T-helper 17 cell (primary cell): ENCODE data around the gene PKN1. TPM values are rescaled to one million over a fixed set of nuclear protein-coding genes. Genes with fewer than 3 reads are reported as not detected.

ENCODE experiments used
- ATAC-seq: fragments of 150-1000 bp; cut with Tn5 transposase; 2 replicates; pipeline ENCODE4 v1.10.0; 2021; ENCODE audit warnings: mild to moderate bottlenecking, moderate library complexity
- DNase-seq, 3 donors: peaks; one replicate each; pipeline versions ENCODE4 v3.0.0 to v3.0.0-alpha.2; 2020 to 2021
- H3K9me3 ChIP-seq: one replicate; pipeline ENCODE4 v1.7.0; 2013; ENCODE audit warnings: low read length, mild to moderate bottlenecking; ENCODE audit not compliant: control insufficient read depth, poor library complexity, severe bottlenecking
- H3K27ac Mint-ChIP-seq: one replicate; pipeline ENCODE4 v1.8.0; 2022; ENCODE audit warnings: mild to moderate bottlenecking, moderate library complexity, mixed read lengths
- H3K27me3 Mint-ChIP-seq: one replicate; pipeline ENCODE4 v1.8.0; 2022; ENCODE audit warnings: mixed read lengths
- H3K36me3 Mint-ChIP-seq: one replicate; pipeline ENCODE4 v1.8.0; 2022; ENCODE audit warnings: low read depth, mixed read lengths
- H3K4me1 Mint-ChIP-seq: one replicate; pipeline ENCODE4 v1.8.0; 2022; ENCODE audit warnings: mild to moderate bottlenecking, mixed read lengths
- H3K4me3 Mint-ChIP-seq: one replicate; pipeline ENCODE4 v1.8.0; 2022; ENCODE audit warnings: mild to moderate bottlenecking, moderate library complexity, mixed read lengths
- total RNA-seq, 4 donors: library from RNA in 2 of 4; stranded (reverse) in 2 of 4; gene quantifications; one replicate each; pipeline ENCODE4 v1.2.3 and lab custom pipeline; 2022 to 2026

The PKN1 gene
- total RNA-seq, 2 donors from 2014 or later = 163 to 202 TPM

GRCh38 chr19:14471436-14472187 lies 38.5 kb downstream of the PKN1 start:
- no peaks in the 10 kb centered on the region for H3K9me3 ChIP-seq
- Mint-ChIP-seq H3K36me3 (peaks cover under 1% of the 10 kb centered on the region), H3K4me3 (peak overlapping the region; percentile 80), H3K27ac (no peak overlapping the region), H3K27me3 (peaks cover 16% of the 10 kb centered on the region), H3K4me1 (peaks cover 28% of the 10 kb centered on the region)
- DNase-seq (no peak), ATAC-seq (no peak)

- DNase-seq (peak; percentile 72 to 89 (median 75)), ATAC-seq (peak; percentile 78)
- Mint-ChIP-seq H3K27ac (no peak overlapping the region), H3K4me3 (peak overlapping the region; percentile 80), H3K27me3 (peaks cover 16% of the 10 kb centered on the region), H3K4me1 (peaks cover 31% of the 10 kb centered on the region), H3K36me3 (peaks cover 2% of the 10 kb centered on the region)
- no peaks in the 10 kb centered on the region for H3K9me3 ChIP-seq
These were observed 39.3 kb downstream of the PKN1 start for GRCh38 chr19:14472202-14472938.

GRCh38 chr19:14473073-14473977 lies 40.2 kb downstream of the PKN1 start:
- Mint-ChIP-seq H3K36me3 (peaks cover 5% of the 10 kb centered on the region), H3K27me3 (peaks cover 16% of the 10 kb centered on the region), H3K4me3 (peak overlapping the region; percentile 80), H3K27ac (no peak overlapping the region), H3K4me1 (peaks cover 31% of the 10 kb centered on the region)
- H3K9me3 ChIP-seq = no peaks in the 10 kb centered on the region
- no peak for ATAC-seq
- no peak for DNase-seq

- Mint-ChIP-seq H3K4me1 (peaks cover 31% of the 10 kb centered on the region), H3K27me3 (peaks cover 16% of the 10 kb centered on the region), H3K4me3 (peak overlapping the region; percentile 80), H3K27ac (peak overlapping the region; percentile 11), H3K36me3 (peaks cover 5% of the 10 kb centered on the region)
- no peak for ATAC-seq
- H3K9me3 ChIP-seq = no peaks in the 10 kb centered on the region
- no peak for DNase-seq
These were observed 41.0 kb downstream of the PKN1 start for GRCh38 chr19:14473978-14474578.

GRCh38 chr19:14474827-14475226 lies 41.7 kb downstream of the PKN1 start:
- H3K4me1 Mint-ChIP-seq = peaks cover 31% of the 10 kb centered on the region
- peaks cover 16% of the 10 kb centered on the region for H3K27me3 Mint-ChIP-seq
- H3K36me3 Mint-ChIP-seq = peaks cover 5% of the 10 kb centered on the region
- peak overlapping the region; percentile 80 for H3K4me3 Mint-ChIP-seq
- DNase-seq (no peak), ATAC-seq (no peak)
- H3K27ac Mint-ChIP-seq = peak overlapping the region; percentile 43
- H3K9me3 ChIP-seq = no peaks in the 10 kb centered on the region

GRCh38 chr19:14475251-14476073 lies 42.4 kb downstream of the PKN1 start, which contains the start of gene PTGER1:
TSS of gene PTGER1 (minus strand) at chr19:14475354. CDS start at chr19:14474320, 1,034 bp downstream.
- no peaks in the 10 kb centered on the region for H3K9me3 ChIP-seq
- DNase-seq (no peak), ATAC-seq (peak; percentile 27)
- H3K27me3 Mint-ChIP-seq = peaks cover 16% of the 10 kb centered on the region
- H3K27ac Mint-ChIP-seq = peak within 1 kb of the TSS; percentile 43
- peaks cover 32% of the 10 kb centered on the region for H3K4me1 Mint-ChIP-seq
- peaks cover 5% of the 10 kb centered on the region for H3K36me3 Mint-ChIP-seq
- H3K4me3 Mint-ChIP-seq = peak within 1 kb of the TSS; percentile 80

GRCh38 chr19:14476327-14476672 lies 43.2 kb downstream of the PKN1 start:
- Mint-ChIP-seq H3K27me3 (peaks cover 16% of the 10 kb centered on the region), H3K27ac (peak overlapping the region; percentile 43), H3K4me3 (no peak overlapping the region), H3K36me3 (peaks cover 5% of the 10 kb centered on the region), H3K4me1 (peaks cover 34% of the 10 kb centered on the region)
- no peak for ATAC-seq
- no peak for DNase-seq
- no peaks in the 10 kb centered on the region for H3K9me3 ChIP-seq

GRCh38 chr19:14476673-14477401 lies 43.7 kb downstream of the PKN1 start:
- H3K36me3 Mint-ChIP-seq = peaks cover 5% of the 10 kb centered on the region
- peaks cover 16% of the 10 kb centered on the region for H3K27me3 Mint-ChIP-seq
- peak overlapping the region; percentile 43 for H3K27ac Mint-ChIP-seq
- no peaks in the 10 kb centered on the region for H3K9me3 ChIP-seq
- DNase-seq (peak in 1 of 3 donors; percentile 31), ATAC-seq (peak; percentile 63)
- H3K4me1 Mint-ChIP-seq = peaks cover 33% of the 10 kb centered on the region
- H3K4me3 Mint-ChIP-seq = no peak overlapping the region

- peaks cover 7% of the 10 kb centered on the region for H3K36me3 Mint-ChIP-seq
- H3K9me3 ChIP-seq = no peaks in the 10 kb centered on the region
- no peak overlapping the region for H3K27ac Mint-ChIP-seq
- DNase-seq (no peak), ATAC-seq (no peak)
- no peak overlapping the region for H3K4me3 Mint-ChIP-seq
- H3K27me3 Mint-ChIP-seq = peaks cover 16% of the 10 kb centered on the region
- H3K4me1 Mint-ChIP-seq = peaks cover 29% of the 10 kb centered on the region
These were observed 44.5 kb downstream of the PKN1 start for GRCh38 chr19:14477418-14478112.

- peaks cover 7% of the 10 kb centered on the region for H3K36me3 Mint-ChIP-seq
- DNase-seq = no peak
- ATAC-seq = no peak
- H3K4me3 Mint-ChIP-seq = no peak overlapping the region
- peaks cover 26% of the 10 kb centered on the region for H3K4me1 Mint-ChIP-seq
- H3K27me3 Mint-ChIP-seq = peaks cover 10% of the 10 kb centered on the region
- no peak overlapping the region for H3K27ac Mint-ChIP-seq
- H3K9me3 ChIP-seq = no peaks in the 10 kb centered on the region
These were observed 45.0 kb downstream of the PKN1 start for GRCh38 chr19:14478113-14478545.

GRCh38 chr19:14479309-14479974 lies 46.3 kb downstream of the PKN1 start:
- no peak for ATAC-seq
- peaks cover 7% of the 10 kb centered on the region for H3K36me3 Mint-ChIP-seq
- H3K4me3 Mint-ChIP-seq = no peak overlapping the region
- H3K4me1 Mint-ChIP-seq = peaks cover 23% of the 10 kb centered on the region
- DNase-seq = no peak
- H3K9me3 ChIP-seq = no peaks in the 10 kb centered on the region
- peak overlapping the region; percentile 34 for H3K27ac Mint-ChIP-seq
- peaks cover 6% of the 10 kb centered on the region for H3K27me3 Mint-ChIP-seq
